Inflammatory macrophage treated with lipopolysaccharide for 1 hour (primary cell): ENCODE measurements around the gene PLLP.

ENCODE experiments used
- DNase-seq, 2 donors: peaks; one replicate each; pipeline ENCODE4 v3.0.0-alpha.2; 2020 to 2022

PLLP gene

GRCh38 chr16:57284209-57284951 is at the start of gene PLLP:
Gene PLLP, minus strand, starts transcription at chr16:57284672. Its CDS starts 132 bp downstream, at chr16:57284540.
- DNase-seq: peak; percentile 52 to 66

GRCh38 chr16:57333402-57333801 is 48.9 kb upstream of the PLLP start:
- no peak for DNase-seq

GRCh38 chr16:57331355-57331754 is 46.9 kb upstream of the PLLP start:
- DNase-seq: no peak

GRCh38 chr16:57329718-57330327 is 45.4 kb upstream of the PLLP start:
- DNase-seq: no peak

GRCh38 chr16:57325458-57325857 is 41.0 kb upstream of the PLLP start:
- no peak for DNase-seq

- peak; percentile 88 to 96 for DNase-seq
Observed at GRCh38 chr16:57324749-57325148, 40.3 kb upstream of the PLLP start.

- no peak for DNase-seq
Observed at GRCh38 chr16:57319646-57320045, 35.2 kb upstream of the PLLP start.

- no peak for DNase-seq
Observed at GRCh38 chr16:57318240-57318970, 33.9 kb upstream of the PLLP start.

GRCh38 chr16:57316390-57317017 is 32.0 kb upstream of the PLLP start:
- DNase-seq: no peak

GRCh38 chr16:57315416-57315815 is 30.9 kb upstream of the PLLP start:
- DNase-seq: no peak

GRCh38 chr16:57314161-57314785 is 29.8 kb upstream of the PLLP start:
- no peak for DNase-seq

- DNase-seq: no peak
Observed at GRCh38 chr16:57313509-57313908, 29.0 kb upstream of the PLLP start.

GRCh38 chr16:57310801-57311200 is 26.3 kb upstream of the PLLP start:
- no peak for DNase-seq

GRCh38 chr16:57308041-57308440 is 23.6 kb upstream of the PLLP start:
- DNase-seq: no peak

GRCh38 chr16:57307365-57307764 is 22.9 kb upstream of the PLLP start:
- DNase-seq: no peak

GRCh38 chr16:57306676-57307341 is 22.3 kb upstream of the PLLP start:
- DNase-seq: no peak

- DNase-seq: no peak
Observed at GRCh38 chr16:57305159-57305811, 20.8 kb upstream of the PLLP start.

- peak; percentile 88 to 98 for DNase-seq
Observed at GRCh38 chr16:57304169-57305061, 19.9 kb upstream of the PLLP start.

- DNase-seq: no peak
Observed at GRCh38 chr16:57303910-57304168, 19.4 kb upstream of the PLLP start.

- no peak for DNase-seq
Observed at GRCh38 chr16:57303021-57303909, 18.8 kb upstream of the PLLP start.
